Astrocyte (in vitro differentiated cells and primary cell): ENCODE results near the gene HESX1. TPM values are rescaled to one million over a fixed set of nuclear protein-coding genes. Genes with fewer than 3 reads are reported as not detected.

Experiments used
- DNase-seq: peaks from one replicate; pipeline ENCODE4 v3.0.0-alpha.2; 2010; ENCODE audit warnings: low read depth
- FAIRE-seq: peaks from 2 replicates; lab custom pipeline; 2011; peaks lifted over from hg19 to GRCh38; lab: Jason Lieb, UNC
- H2AFZ ChIP-seq: 2 replicates; pipeline ENCODE4 v1.6.0; 2012; ENCODE audit warnings: low read depth, low read length, inconsistent platforms
- H3K27ac ChIP-seq: 2 replicates; pipeline ENCODE4 v1.5.1; 2011; ENCODE audit warnings: low read depth, low read length, inconsistent platforms
- H3K27me3 ChIP-seq: 2 replicates; pipeline ENCODE4 v1.6.0; 2011; ENCODE audit warnings: low read length, inconsistent platforms; ENCODE audit not compliant: insufficient read depth
- H3K36me3 ChIP-seq: 2 replicates; pipeline ENCODE4 v1.5.1; 2011; ENCODE audit warnings: low read length, inconsistent platforms; ENCODE audit not compliant: insufficient read depth
- H3K4me1 ChIP-seq: 2 replicates; pipeline ENCODE4 v1.5.1; 2011; ENCODE audit warnings: low read length, inconsistent platforms; ENCODE audit not compliant: insufficient read depth
- H3K4me2 ChIP-seq: 2 replicates; pipeline ENCODE4 v1.6.0; 2012; ENCODE audit warnings: low read length, inconsistent platforms
- H3K4me3 ChIP-seq: 2 replicates; pipeline ENCODE4 v1.5.1; 2011; ENCODE audit warnings: low read depth, mild to moderate bottlenecking, low read length, inconsistent platforms; ENCODE audit not compliant: insufficient read depth
- H3K79me2 ChIP-seq: 2 replicates; pipeline ENCODE4 v1.6.0; 2012; ENCODE audit warnings: mild to moderate bottlenecking, low read length, inconsistent platforms; ENCODE audit not compliant: insufficient read depth
- H3K9ac ChIP-seq: 2 replicates; pipeline ENCODE4 v1.6.0; 2012; ENCODE audit warnings: mild to moderate bottlenecking, low read length, inconsistent platforms
- H3K9me3 ChIP-seq: 2 replicates; pipeline ENCODE4 v1.5.1; 2012; ENCODE audit warnings: low read depth, mild to moderate bottlenecking, low read length, inconsistent platforms; ENCODE audit not compliant: insufficient read depth
- H4K20me1 ChIP-seq: 2 replicates; pipeline ENCODE4 v1.6.0; 2012; ENCODE audit warnings: low read length, inconsistent platforms; ENCODE audit not compliant: insufficient read depth
- H3K27ac Mint-ChIP-seq: one replicate; pipeline ENCODE4 v1.8.0; 2021; ENCODE audit warnings: mild to moderate bottlenecking, mixed read lengths; ENCODE audit not compliant: unreplicated experiment
- H3K27me3 Mint-ChIP-seq: one replicate; pipeline ENCODE4 v1.8.0; 2021; ENCODE audit warnings: low read depth, mixed read lengths; ENCODE audit not compliant: unreplicated experiment
- H3K36me3 Mint-ChIP-seq: one replicate; pipeline ENCODE4 v1.8.0; 2021; ENCODE audit warnings: low read depth, mixed read lengths; ENCODE audit not compliant: unreplicated experiment
- H3K4me1 Mint-ChIP-seq: one replicate; pipeline ENCODE4 v1.8.0; 2021; ENCODE audit warnings: low read depth, mixed read lengths; ENCODE audit not compliant: unreplicated experiment
- H3K4me3 Mint-ChIP-seq: one replicate; pipeline ENCODE4 v1.8.0; 2021; ENCODE audit warnings: mild to moderate bottlenecking, moderate library complexity, mixed read lengths; ENCODE audit not compliant: unreplicated experiment
- H3K9me3 Mint-ChIP-seq: one replicate; pipeline ENCODE4 v1.8.0; 2021; ENCODE audit warnings: mild to moderate bottlenecking, mixed read lengths; ENCODE audit not compliant: unreplicated experiment
- EZH2 ChIP-seq: IDR thresholded peaks from 2 replicates; pipeline ENCODE4 v1.6.1; 2012; ENCODE audit warnings: mild to moderate bottlenecking, low read length, inconsistent platforms; ENCODE audit not compliant: insufficient read depth
- total RNA-seq: library from RNA; stranded (reverse); gene quantifications from 2 replicates; pipeline ENCODE4 v1.2.1, GENCODE V29; 2021
- TF ChIP-seq, protein P1 (sequence below): IDR thresholded peaks from 2 replicates; pipeline ENCODE4 v1.5.1; 2011; ENCODE audit warnings: low read depth, mild to moderate bottlenecking, inconsistent platforms, low read length, moderate library complexity; ENCODE audit not compliant: insufficient read depth

Gene HESX1
- total RNA-seq, 1 donor from 2014 or later: 1.1 TPM

DNA sequence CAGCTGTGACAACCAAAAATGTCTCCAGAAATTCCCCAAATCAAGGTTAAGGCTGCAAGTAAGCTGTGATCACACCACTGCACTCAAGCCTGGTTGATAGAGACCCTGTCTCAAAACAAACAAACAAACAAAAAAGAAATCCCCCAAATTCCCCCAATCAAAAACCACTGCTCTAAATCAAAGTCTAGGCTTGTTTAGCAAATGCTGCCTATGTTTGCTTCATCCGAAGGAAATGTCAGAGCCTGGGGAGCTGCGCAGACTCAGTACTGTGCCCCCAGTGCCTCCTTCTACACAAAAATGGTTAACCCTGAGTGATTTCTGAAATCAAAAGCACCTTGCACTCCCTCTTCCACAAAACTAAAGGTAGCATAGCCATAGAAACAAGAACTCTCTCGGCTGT is 48.0 kb downstream of the HESX1 start:
- peaks cover 13% of the 10 kb centered on the region for H3K4me1 Mint-ChIP-seq
- peak overlapping the region; percentile 71 for H2AFZ ChIP-seq

DNA sequence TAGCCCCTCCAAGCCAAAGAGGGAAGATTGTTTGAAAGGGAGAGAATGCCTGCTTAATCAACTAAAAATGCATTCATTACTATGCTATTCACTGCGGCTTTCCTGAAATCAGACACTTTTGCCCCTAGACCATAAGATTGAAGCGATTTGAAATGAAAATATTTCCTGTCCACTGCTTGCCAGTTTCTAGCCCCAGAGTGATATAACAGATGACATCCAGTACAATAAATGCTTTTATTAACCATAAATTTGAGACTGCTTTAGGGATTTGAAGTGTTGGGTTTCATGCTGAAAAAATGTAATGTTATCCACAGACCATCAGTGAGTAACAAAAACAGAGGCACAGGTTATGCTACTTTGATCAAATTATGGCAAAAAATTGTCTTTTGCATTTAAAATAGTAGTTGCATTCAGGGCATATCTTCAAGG is 48.7 kb downstream of the HESX1 start:
- FAIRE-seq: peak; percentile 5
- H3K4me1 ChIP-seq: peaks cover 39% of the 10 kb centered on the region
- peak; percentile 90 for DNase-seq
- H3K4me2 ChIP-seq: peak overlapping the region; percentile 80
- Mint-ChIP-seq H3K4me1 (peaks cover 13% of the 10 kb centered on the region), H3K9me3 (no peaks in the 10 kb centered on the region), H3K4me3 (no peak overlapping the region), H3K27ac (no peak overlapping the region), H3K36me3 (peaks cover 1% of the 10 kb centered on the region), H3K27me3 (no peaks in the 10 kb centered on the region)
- no peaks in the 10 kb centered on the region for H3K9me3 ChIP-seq
- TF ChIP-seq, protein P1, sequence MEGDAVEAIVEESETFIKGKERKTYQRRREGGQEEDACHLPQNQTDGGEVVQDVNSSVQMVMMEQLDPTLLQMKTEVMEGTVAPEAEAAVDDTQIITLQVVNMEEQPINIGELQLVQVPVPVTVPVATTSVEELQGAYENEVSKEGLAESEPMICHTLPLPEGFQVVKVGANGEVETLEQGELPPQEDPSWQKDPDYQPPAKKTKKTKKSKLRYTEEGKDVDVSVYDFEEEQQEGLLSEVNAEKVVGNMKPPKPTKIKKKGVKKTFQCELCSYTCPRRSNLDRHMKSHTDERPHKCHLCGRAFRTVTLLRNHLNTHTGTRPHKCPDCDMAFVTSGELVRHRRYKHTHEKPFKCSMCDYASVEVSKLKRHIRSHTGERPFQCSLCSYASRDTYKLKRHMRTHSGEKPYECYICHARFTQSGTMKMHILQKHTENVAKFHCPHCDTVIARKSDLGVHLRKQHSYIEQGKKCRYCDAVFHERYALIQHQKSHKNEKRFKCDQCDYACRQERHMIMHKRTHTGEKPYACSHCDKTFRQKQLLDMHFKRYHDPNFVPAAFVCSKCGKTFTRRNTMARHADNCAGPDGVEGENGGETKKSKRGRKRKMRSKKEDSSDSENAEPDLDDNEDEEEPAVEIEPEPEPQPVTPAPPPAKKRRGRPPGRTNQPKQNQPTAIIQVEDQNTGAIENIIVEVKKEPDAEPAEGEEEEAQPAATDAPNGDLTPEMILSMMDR: no peak
- no peak for TF ChIP-seq EZH2
- H3K79me2 ChIP-seq: peaks cover 21% of the 10 kb centered on the region
- H3K9ac ChIP-seq: no peak overlapping the region
- H4K20me1 ChIP-seq: no peaks in the 10 kb centered on the region
- H3K27me3 ChIP-seq: no peaks in the 10 kb centered on the region
- peak overlapping the region; percentile 23 for H3K27ac ChIP-seq
- no peaks in the 10 kb centered on the region for H3K36me3 ChIP-seq
- H2AFZ ChIP-seq: no peak overlapping the region
- no peak overlapping the region for H3K4me3 ChIP-seq

More for the DNA sequence above, 48.0 kb downstream of the HESX1 start:
- Mint-ChIP-seq H3K27ac (no peak overlapping the region), H3K4me3 (no peak overlapping the region), H3K9me3 (no peaks in the 10 kb centered on the region), H3K36me3 (peaks cover 1% of the 10 kb centered on the region), H3K27me3 (no peaks in the 10 kb centered on the region)
- no peak for FAIRE-seq
- peak overlapping the region; percentile 31 for H3K9ac ChIP-seq
- H3K4me1 ChIP-seq: peaks cover 39% of the 10 kb centered on the region
- no peaks in the 10 kb centered on the region for H3K9me3 ChIP-seq
- TF ChIP-seq, protein P1: no peak
- no peak for TF ChIP-seq EZH2
- DNase-seq: no peak
- H3K27me3 ChIP-seq: no peaks in the 10 kb centered on the region
- peak overlapping the region; percentile 23 for H3K27ac ChIP-seq
- peak overlapping the region; percentile 80 for H3K4me2 ChIP-seq
- H3K36me3 ChIP-seq: no peaks in the 10 kb centered on the region
- H3K4me3 ChIP-seq: peak overlapping the region; percentile 41
- H4K20me1 ChIP-seq: no peaks in the 10 kb centered on the region
- peaks cover 28% of the 10 kb centered on the region for H3K79me2 ChIP-seq

DNA sequence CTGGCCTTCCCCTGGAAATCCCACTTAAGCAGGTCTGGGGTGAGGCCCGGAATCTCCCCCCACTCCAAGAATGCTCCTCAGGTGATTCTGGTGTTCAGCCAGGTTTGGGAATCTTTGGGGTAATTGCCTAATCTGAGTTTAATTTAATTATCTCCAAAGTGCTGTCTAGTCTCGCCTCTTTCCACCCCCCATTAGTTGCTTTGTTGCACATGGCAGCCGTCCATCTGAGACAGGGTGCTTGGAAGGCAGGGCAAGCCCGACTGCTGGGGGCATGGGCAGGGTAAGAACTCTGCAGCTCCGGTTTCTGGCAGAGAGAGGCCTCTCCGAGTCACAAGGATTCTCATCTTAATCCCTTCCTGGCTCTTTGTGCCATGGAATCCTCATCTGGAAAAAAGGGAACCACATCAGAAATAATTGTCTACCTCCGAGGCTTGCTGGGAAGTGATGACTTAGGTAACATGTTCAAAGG is 49.6 kb downstream of the HESX1 start:
- H3K9ac ChIP-seq: peak overlapping the region; percentile 6
- Mint-ChIP-seq H3K9me3 (no peaks in the 10 kb centered on the region), H3K4me3 (no peak overlapping the region), H3K36me3 (peaks cover 1% of the 10 kb centered on the region), H3K4me1 (peaks cover 13% of the 10 kb centered on the region), H3K27me3 (no peaks in the 10 kb centered on the region), H3K27ac (no peak overlapping the region)
- TF ChIP-seq, protein P1: no peak
- no peak for TF ChIP-seq EZH2
- FAIRE-seq (no peak), DNase-seq (no peak)
- no peaks in the 10 kb centered on the region for H4K20me1 ChIP-seq
- peaks cover 39% of the 10 kb centered on the region for H3K4me1 ChIP-seq
- no peak overlapping the region for H2AFZ ChIP-seq
- no peaks in the 10 kb centered on the region for H3K9me3 ChIP-seq
- no peaks in the 10 kb centered on the region for H3K27me3 ChIP-seq
- no peaks in the 10 kb centered on the region for H3K36me3 ChIP-seq
- H3K27ac ChIP-seq: peak overlapping the region; percentile 36
- peaks cover 13% of the 10 kb centered on the region for H3K79me2 ChIP-seq
- no peak overlapping the region for H3K4me3 ChIP-seq
- H3K4me2 ChIP-seq: peak overlapping the region; percentile 80
